LNCAP (cell line): ENCODE results near the gene OR8J3.

ENCODE experiments used
- TF ChIP-seq, protein P1 (sequence below): fragments of 450-650 bp; IDR thresholded peaks from 2 replicates; pipeline ENCODE4 v1.5.1; 2017; ENCODE audit warnings: mild to moderate bottlenecking

The OR8J3 gene, protein sequence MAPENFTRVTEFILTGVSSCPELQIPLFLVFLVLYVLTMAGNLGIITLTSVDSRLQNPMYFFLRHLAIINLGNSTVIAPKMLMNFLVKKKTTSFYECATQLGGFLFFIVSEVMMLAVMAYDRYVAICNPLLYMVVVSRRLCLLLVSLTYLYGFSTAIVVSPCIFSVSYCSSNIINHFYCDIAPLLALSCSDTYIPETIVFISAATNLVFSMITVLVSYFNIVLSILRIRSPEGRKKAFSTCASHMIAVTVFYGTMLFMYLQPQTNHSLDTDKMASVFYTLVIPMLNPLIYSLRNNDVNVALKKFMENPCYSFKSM

DNA sequence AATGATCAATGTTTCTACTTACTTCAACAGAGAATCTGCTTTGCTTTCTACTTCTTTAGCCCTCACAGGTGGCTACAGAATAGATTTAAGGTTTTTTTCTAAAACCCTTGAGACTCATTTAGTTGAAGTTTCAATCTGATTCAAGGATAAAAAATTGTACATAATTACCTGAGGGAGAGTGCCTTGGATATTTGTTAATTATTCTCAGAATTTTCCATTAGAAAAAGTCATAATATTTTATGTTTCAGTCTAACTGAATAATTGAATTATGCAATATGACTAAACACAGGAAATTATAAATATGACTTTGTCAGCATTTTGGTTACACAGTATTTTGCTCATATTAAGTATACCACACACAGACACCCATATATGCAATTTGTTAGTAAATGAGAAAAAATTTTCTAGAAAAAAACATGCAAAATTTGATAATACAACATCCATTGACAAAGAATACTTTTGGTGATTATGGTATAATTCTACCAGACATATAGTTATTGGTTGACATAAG lies at the start of gene OR8J3:
OR8J3 (minus strand) TSS at position 51 of the 511 bp plus-strand sequence. CDS start 2,483 bp downstream, outside the sequence.
- TF ChIP-seq, protein P1, sequence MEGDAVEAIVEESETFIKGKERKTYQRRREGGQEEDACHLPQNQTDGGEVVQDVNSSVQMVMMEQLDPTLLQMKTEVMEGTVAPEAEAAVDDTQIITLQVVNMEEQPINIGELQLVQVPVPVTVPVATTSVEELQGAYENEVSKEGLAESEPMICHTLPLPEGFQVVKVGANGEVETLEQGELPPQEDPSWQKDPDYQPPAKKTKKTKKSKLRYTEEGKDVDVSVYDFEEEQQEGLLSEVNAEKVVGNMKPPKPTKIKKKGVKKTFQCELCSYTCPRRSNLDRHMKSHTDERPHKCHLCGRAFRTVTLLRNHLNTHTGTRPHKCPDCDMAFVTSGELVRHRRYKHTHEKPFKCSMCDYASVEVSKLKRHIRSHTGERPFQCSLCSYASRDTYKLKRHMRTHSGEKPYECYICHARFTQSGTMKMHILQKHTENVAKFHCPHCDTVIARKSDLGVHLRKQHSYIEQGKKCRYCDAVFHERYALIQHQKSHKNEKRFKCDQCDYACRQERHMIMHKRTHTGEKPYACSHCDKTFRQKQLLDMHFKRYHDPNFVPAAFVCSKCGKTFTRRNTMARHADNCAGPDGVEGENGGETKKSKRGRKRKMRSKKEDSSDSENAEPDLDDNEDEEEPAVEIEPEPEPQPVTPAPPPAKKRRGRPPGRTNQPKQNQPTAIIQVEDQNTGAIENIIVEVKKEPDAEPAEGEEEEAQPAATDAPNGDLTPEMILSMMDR: no peak

GRCh38 chr11:56188602-56189001 lies 48.6 kb upstream of the OR8J3 start:
- TF ChIP-seq, protein P1: no peak

GRCh38 chr11:56183459-56183858 lies 43.5 kb upstream of the OR8J3 start:
- TF ChIP-seq, protein P1: no peak

GRCh38 chr11:56176318-56176717 lies 36.3 kb upstream of the OR8J3 start, which contains the start of gene OR5J2:
TSS of gene OR5J2 (plus strand) at chr11:56176618. CDS start at chr11:56176618, 0 bp downstream.
- TF ChIP-seq, protein P1: no peak

DNA sequence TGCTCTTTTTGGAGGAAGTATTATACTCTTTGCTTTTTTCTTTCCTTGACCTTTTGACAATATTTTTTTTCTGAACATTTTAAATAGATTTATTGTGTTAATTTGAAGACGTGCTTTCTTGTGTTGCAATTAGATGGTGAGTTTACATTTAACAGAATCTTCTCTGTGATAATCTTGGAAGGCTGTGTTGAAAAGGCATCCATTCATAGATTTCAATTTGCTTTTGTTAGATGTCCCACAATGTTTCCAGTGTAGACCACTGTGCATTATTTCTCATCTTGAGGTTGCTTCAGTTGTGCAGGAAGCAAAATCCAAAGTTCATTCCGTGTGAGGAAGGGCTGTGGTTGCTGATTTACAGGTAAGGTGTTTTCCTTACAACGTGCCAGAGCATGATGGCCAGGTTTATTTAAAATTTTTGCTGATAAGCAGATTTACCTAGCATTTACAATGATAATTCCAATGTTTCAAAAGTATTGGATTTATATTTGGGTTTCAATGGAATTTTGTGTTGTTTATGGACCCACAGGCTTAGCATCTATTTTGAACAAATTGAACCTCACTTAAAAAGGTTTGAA lies 32.3 kb upstream of the OR8J3 start:
- TF ChIP-seq, protein P1: no peak

GRCh38 chr11:56163804-56164203 lies 23.8 kb upstream of the OR8J3 start:
- TF ChIP-seq, protein P1: no peak

- TF ChIP-seq, protein P1: no peak
Observed at GRCh38 chr11:56160217-56160616, 20.2 kb upstream of the OR8J3 start, which contains the start of gene OR8K5. TSS of gene OR8K5 (minus strand) at chr11:56160317. CDS start at chr11:56160317, 0 bp downstream.
